Mesodermal cell (in vitro differentiated cells): ENCODE results near the gene ADIPOR2. TPM values are rescaled to one million over a fixed set of nuclear protein-coding genes. Genes with fewer than 3 reads are reported as not detected.

Experiments used
- H3K27ac ChIP-seq: 2 replicates; pipeline ENCODE4 v1.7.0; 2013; ENCODE audit warnings: mild to moderate bottlenecking, low read depth, low read length, moderate library complexity; ENCODE audit not compliant: severe bottlenecking
- H3K36me3 ChIP-seq: 2 replicates; pipeline ENCODE4 v1.7.1; 2013; ENCODE audit warnings: mild to moderate bottlenecking, low read length, moderate library complexity; ENCODE audit not compliant: control insufficient read depth, insufficient read depth
- H3K4me1 ChIP-seq: one replicate; pipeline ENCODE4 v1.7.1; 2013; ENCODE audit warnings: mild to moderate bottlenecking, low read length; ENCODE audit not compliant: insufficient read depth, control insufficient read depth, poor library complexity, severe bottlenecking
- H3K4me3 ChIP-seq: 2 replicates; pipeline ENCODE4 v1.7.0; 2013; ENCODE audit warnings: low read length, control low read depth, mild to moderate bottlenecking; ENCODE audit not compliant: insufficient read depth, poor library complexity, severe bottlenecking; ENCODE audit errors: extremely low read depth
- H3K9me3 ChIP-seq: 2 replicates; pipeline ENCODE4 v1.7.1; 2013; ENCODE audit warnings: mild to moderate bottlenecking, low read length, moderate library complexity; ENCODE audit not compliant: control insufficient read depth
- WGBS, 2 experiments: methylation state at CpG; one replicate each; pipeline ENCODE4 v1.1.5; 2013; ENCODE audit warnings: missing lambda C conversion rate in 2 of 2; ENCODE audit not compliant: insufficient coverage in 2 of 2; 5-methylcytosine and 5-hydroxymethylcytosine counted together
- polyA plus RNA-seq, 2 experiments: library from polyadenylated mRNA; stranded (reverse); fragments of 50-300 nt; gene quantifications; one replicate each; pipeline ENCODE4 v1.2.3, GENCODE V29; 2013

ADIPOR2 gene
- polyA plus RNA-seq (2013, experiment 1 of 2): 35.9 TPM
- polyA plus RNA-seq (2013, experiment 2 of 2): 36.2 TPM

DNA sequence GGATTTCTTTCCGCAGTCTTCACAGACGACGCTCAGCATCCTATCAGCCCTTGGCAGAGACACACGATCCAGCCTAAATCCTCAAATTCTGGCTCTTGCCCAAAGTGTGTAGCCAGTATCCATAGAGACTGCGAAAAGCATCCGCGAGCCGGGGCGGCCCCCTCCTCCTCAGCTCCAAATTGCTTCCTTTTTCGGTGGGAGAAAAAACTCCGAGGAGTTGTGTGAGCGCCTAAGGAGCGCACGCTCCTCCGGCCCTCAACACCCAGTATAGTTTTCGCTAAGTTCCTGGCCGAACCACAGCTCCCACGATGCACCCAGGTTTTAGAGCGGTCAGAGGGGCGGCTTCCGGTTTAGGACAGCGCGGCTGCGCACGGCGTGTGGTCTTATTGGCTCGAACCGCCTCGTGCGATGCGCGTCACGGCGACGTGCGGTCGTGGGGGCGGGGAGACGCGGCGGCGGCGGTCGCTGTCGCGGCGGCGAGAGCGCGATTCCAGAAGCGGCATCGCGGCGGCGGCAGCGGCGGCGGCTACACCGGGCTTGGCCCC is at the start of gene ADIPOR2:
Gene ADIPOR2, plus strand, starts transcription at position 493 of the 545 bp plus-strand sequence. CDS start 63,274 bp downstream, outside the sequence.
- H3K4me3 ChIP-seq: peak within 1 kb of the TSS; percentile 86
- H3K36me3 ChIP-seq: peaks cover 16% of the 10 kb centered on the region
- no peaks in the 10 kb centered on the region for H3K9me3 ChIP-seq
- 1 to 2% methylated on average over 29 to 32 of the region's 59 CpGs for WGBS, 2 experiments
- peak within 1 kb of the TSS; percentile 98 for H3K27ac ChIP-seq
- H3K4me1 ChIP-seq: peaks cover 8% of the 10 kb centered on the region

DNA sequence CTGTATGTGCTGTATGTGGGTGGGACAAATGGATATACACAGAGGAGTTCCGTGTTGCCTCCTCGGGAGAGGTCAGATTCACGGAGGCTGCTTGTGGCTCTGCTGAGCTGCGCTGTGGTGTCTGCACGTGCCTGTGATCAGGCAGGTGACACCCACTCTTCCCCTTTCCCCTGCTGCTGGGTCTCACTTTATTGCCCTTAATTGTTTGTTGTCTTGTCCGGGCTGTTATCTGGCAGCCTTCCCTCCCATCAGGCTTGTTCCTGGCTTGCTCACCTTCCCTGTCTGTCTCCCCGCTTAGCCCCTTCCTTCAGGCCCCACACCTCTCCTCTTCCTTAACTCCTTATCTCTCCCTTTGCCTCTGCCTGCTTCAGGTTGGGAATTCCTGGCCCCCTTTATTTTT is 48.4 kb upstream of the ADIPOR2 start:
- WGBS, 2 experiments: 76 to 84% methylated on average over 7 of the region's 7 CpGs
- Histone ChIP-seq H3K9me3 (no peaks in the 10 kb centered on the region), H3K4me3 (no peak overlapping the region), H3K27ac (peak overlapping the region; percentile 6), H3K4me1 (peaks cover 14% of the 10 kb centered on the region), H3K36me3 (peaks cover 20% of the 10 kb centered on the region)

DNA sequence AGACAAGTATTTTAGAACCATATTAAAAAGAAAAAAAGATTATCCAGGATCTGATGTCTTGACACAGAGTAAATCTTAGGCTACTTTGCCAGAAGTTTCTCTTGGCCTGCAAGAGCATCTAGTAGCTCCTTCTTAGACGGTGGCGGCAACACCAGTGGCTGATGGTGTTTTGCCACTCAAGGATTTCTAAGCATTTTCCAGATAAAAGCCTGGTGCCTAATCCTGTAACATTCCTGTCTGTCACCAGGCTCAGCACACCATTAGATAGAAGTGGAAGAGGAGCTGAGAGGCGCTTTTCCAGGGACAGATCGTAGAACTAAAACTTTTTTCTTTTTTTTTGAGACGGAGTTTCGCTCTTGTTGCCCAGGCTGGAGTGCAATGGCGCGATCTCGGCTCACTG is 47.8 kb upstream of the ADIPOR2 start:
- Histone ChIP-seq H3K27ac (no peak overlapping the region), H3K36me3 (peaks cover 24% of the 10 kb centered on the region), H3K4me3 (no peak overlapping the region), H3K4me1 (peaks cover 14% of the 10 kb centered on the region), H3K9me3 (no peaks in the 10 kb centered on the region)
- WGBS, 2 experiments: 70 to 75% methylated on average over 7 to 9 of the region's 9 CpGs

DNA sequence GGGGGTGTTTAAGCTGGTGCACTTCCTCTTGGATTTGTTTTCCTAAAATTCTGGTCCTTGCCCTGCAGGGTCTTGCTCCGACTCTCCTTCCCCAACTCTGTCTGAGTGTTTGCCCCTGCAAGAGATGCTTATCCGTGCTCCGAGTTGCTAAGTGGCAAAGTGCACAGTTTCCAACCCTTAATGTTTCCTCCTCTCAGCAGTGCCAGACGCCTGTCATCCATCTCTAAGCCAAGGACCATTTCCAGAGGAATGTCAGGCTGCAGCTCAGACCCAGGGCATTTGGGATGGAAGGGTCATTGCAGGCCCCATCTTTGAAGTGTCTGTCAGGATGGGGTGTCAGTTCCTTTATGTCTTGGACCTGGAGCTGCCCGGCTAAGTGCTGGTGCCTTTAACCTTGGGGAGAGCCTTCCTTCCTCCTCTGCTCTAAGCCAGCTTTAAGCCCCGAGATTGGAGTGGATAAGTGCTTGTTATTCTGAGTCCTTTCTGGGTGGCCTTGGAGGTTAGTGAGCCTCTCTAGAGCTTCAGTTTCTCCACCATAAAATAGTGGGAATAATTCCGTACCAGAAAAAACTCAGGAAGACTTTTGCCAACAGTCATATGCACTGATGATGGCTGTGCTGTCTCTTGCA is 46.9 kb upstream of the ADIPOR2 start:
- Histone ChIP-seq H3K4me3 (no peak overlapping the region), H3K27ac (no peak overlapping the region), H3K9me3 (no peaks in the 10 kb centered on the region), H3K4me1 (peaks cover 18% of the 10 kb centered on the region), H3K36me3 (peaks cover 20% of the 10 kb centered on the region)
- WGBS, 2 experiments: 89 to 93% methylated on average over 4 to 6 of the region's 7 CpGs

- WGBS, 2 experiments: 83 to 86% methylated on average over 13 to 14 of the region's 15 CpGs
Observed at GRCh38 chr12:1644534-1645438, 46.1 kb upstream of the ADIPOR2 start.

DNA sequence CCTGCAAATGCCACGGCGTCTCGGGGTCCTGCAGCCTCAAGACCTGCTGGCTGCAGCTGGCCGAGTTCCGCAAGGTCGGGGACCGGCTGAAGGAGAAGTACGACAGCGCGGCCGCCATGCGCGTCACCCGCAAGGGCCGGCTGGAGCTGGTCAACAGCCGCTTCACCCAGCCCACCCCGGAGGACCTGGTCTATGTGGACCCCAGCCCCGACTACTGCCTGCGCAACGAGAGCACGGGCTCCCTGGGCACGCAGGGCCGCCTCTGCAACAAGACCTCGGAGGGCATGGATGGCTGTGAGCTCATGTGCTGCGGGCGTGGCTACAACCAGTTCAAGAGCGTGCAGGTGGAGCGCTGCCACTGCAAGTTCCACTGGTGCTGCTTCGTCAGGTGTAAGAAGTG is 45.1 kb upstream of the ADIPOR2 start:
- no peaks in the 10 kb centered on the region for H3K9me3 ChIP-seq
- H3K36me3 ChIP-seq: peaks cover 20% of the 10 kb centered on the region
- peaks cover 21% of the 10 kb centered on the region for H3K4me1 ChIP-seq
- H3K4me3 ChIP-seq: no peak overlapping the region
- H3K27ac ChIP-seq: no peak overlapping the region
- 96 to 97% methylated on average over 28 to 29 of the region's 29 CpGs for WGBS, 2 experiments

More at GRCh38 chr12:1644534-1645438, 46.1 kb upstream of the ADIPOR2 start:
- Histone ChIP-seq H3K4me3 (no peak overlapping the region), H3K4me1 (peaks cover 21% of the 10 kb centered on the region), H3K36me3 (peaks cover 20% of the 10 kb centered on the region), H3K9me3 (no peaks in the 10 kb centered on the region), H3K27ac (no peak overlapping the region)

GRCh38 chr12:1646569-1647284 is 44.1 kb upstream of the ADIPOR2 start:
- no peak overlapping the region for H3K4me3 ChIP-seq
- no peaks in the 10 kb centered on the region for H3K9me3 ChIP-seq
- H3K4me1 ChIP-seq: peaks cover 21% of the 10 kb centered on the region
- no peak overlapping the region for H3K27ac ChIP-seq
- 88 to 89% methylated on average over 20 of the region's 21 CpGs for WGBS, 2 experiments
- H3K36me3 ChIP-seq: peaks cover 20% of the 10 kb centered on the region

GRCh38 chr12:1647285-1647669 is 43.6 kb upstream of the ADIPOR2 start:
- WGBS, 2 experiments: 100% methylated on average over 3 of the region's 3 CpGs; no CpG with 5 or more reads in 1 of the 2 experiments
- Histone ChIP-seq H3K27ac (no peak overlapping the region), H3K4me3 (no peak overlapping the region), H3K4me1 (peaks cover 15% of the 10 kb centered on the region), H3K9me3 (no peaks in the 10 kb centered on the region), H3K36me3 (peaks cover 20% of the 10 kb centered on the region)

DNA sequence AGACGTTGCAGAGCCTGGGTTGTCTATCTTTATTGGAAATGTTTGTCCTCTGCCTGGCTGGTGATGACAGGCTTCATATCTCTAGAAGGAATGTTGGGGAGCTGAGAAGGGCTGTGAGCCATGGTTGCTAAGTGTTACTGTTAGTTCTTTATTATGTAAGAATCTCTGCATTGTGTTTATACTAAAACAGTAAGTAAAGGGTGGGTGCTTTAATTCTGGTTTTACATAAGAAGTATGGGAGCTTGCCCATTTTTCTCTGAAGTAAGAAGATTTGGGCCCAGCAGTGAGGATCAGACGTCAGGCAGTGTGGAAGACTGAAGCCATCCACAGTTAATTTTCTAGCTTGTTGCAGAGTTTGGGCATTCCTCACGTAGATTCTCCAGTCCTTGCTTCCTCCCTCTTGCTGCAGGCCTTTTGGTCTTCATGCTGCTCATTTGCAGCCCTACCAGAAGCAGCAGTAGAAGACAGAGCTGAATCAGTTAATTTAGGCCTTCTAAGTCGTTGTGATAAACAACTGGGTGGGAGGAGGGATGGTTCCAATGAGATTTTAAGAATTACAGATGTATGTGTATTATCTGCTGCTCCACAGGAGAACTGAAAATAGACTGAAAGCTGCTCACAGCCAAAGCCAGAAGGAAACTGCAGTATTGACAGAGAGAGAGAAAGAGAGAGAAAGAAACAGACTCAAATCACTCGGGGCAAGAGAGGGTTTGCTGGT is 40.5 kb upstream of the ADIPOR2 start:
- WGBS, 2 experiments: 49 to 59% methylated on average over 3 to 4 of the region's 5 CpGs
- H3K9me3 ChIP-seq: no peaks in the 10 kb centered on the region
- H3K27ac ChIP-seq: no peak overlapping the region
- no peak overlapping the region for H3K4me3 ChIP-seq
- peaks cover 9% of the 10 kb centered on the region for H3K4me1 ChIP-seq
- H3K36me3 ChIP-seq: peaks cover 20% of the 10 kb centered on the region

GRCh38 chr12:1650978-1651361 is 39.9 kb upstream of the ADIPOR2 start:
- 85 to 91% methylated on average over 4 to 6 of the region's 6 CpGs for WGBS, 2 experiments
- no peak overlapping the region for H3K4me3 ChIP-seq
- no peaks in the 10 kb centered on the region for H3K9me3 ChIP-seq
- H3K27ac ChIP-seq: no peak overlapping the region
- peaks cover 9% of the 10 kb centered on the region for H3K4me1 ChIP-seq
- peaks cover 14% of the 10 kb centered on the region for H3K36me3 ChIP-seq
